H1 (cell line): ENCODE data around the gene KCNQ1OT1. TPM values are rescaled to one million over a fixed set of nuclear protein-coding genes. Genes with fewer than 3 reads are reported as not detected.

ENCODE experiments used
- POLR2AphosphoS5 ChIP-seq: IDR thresholded peaks from 2 replicates; pipeline ENCODE4 v1.6.1; 2011; ENCODE audit warnings: low read depth, low read length
- SIRT6 ChIP-seq: IDR thresholded peaks from one replicate; pipeline ENCODE4 v1.7.1; 2012; ENCODE audit warnings: low read length, inconsistent platforms
- polyA plus RNA-seq, 7 experiments: library from polyadenylated mRNA; depleted of rRNA in 3 of 7; stranded (reverse) in 5 of 7; unstranded in 2 of 7; fragments of >200 nt in 5 of 7; fragments of 200-250 nt in 2 of 7; gene quantifications; 1 replicate in 5 of 7; 2 replicates in 1 of 7; 4 replicates in 1 of 7; pipeline versions ENCODE4 v1.2.1 to v1.2.3, GENCODE V29; 2011 to 2013; ENCODE audit warnings: missing spikeins in 2 of 7, mixed read lengths in 2 of 7
- total RNA-seq: library from RNA; stranded (reverse); fragmentation: NEBNext Ultra II Directional; extraction: Animal tissue kit (Norgen Biotek cat#: 25700); gene quantifications from 2 replicates; pipeline ENCODE4 v1.2.1, GENCODE V29; 2021

KCNQ1OT1 gene
- total and polyA plus RNA-seq, 2 of the 8 experiments (the other 6 are each of a cell fraction or from before 2014, with no cell fraction given) = 0.21 to 1.2 TPM

- no peak for TF ChIP-seq SIRT6
- TF ChIP-seq POLR2AphosphoS5 = no peak
- TF ChIP-seq, all 59 proteins: peak for 0
Measured at GRCh38 chr11:2716376-2717095, 16.7 kb upstream of the KCNQ1OT1 start (continued).
